ENCODE data around the gene TOGARAM2. TPM values are rescaled to one million over a fixed set of nuclear protein-coding genes. Genes with fewer than 3 reads are reported as not detected.

The TOGARAM2 gene
- total RNA-seq, 1 donor from 2014 or later, result 4.8 TPM

DNA sequence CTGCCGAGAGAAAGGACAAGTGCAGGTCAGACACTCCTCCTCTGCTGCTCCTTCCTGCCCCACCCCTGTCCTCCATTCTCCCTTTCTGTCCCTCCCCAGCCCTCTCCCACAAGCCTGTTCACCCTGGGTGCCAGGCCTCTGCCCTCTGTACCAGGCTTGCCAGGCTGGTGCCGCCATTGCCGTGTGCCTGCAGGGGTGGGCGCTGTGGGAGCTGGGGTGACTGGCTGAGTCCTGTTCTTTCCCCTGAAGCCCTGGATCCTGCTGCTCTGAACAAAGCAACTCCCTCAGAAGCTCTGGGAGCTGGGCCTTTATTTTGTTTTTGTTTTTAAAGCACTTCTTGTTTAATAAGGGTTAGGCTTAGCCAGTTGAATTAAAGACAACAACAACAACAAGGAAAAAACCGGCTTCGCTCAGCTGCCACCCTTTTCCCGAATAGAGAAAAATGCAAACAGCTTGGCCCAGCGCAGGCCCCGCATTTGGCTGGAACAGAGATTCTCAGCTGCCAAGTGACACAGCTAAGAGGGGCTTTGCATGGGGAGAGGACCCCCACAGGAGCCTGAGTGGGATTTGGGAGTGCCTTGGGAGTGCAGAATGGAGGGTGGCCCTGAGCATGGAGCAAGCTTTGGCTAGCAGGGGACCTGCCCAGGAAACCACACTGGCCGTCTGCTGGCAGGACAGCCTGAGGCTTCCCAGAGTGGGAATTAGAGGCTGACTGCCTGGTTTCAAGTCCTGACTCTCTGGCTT is 84.1 kb downstream of the TOGARAM2 start:
- Mint-ChIP-seq H3K9me3 (no peaks in the 10 kb centered on the region), H3K27me3 (no peaks in the 10 kb centered on the region), H3K27ac (no peak overlapping the region), H3K4me1 (peaks cover 3% of the 10 kb centered on the region), H3K4me3 (no peak overlapping the region), H3K36me3 (ENCODE audit: low read depth) (no peaks in the 10 kb centered on the region)
- intact Hi-C loops (cut with micrococcal nuclease), result no loop called here
- no peak for DNase-seq

DNA sequence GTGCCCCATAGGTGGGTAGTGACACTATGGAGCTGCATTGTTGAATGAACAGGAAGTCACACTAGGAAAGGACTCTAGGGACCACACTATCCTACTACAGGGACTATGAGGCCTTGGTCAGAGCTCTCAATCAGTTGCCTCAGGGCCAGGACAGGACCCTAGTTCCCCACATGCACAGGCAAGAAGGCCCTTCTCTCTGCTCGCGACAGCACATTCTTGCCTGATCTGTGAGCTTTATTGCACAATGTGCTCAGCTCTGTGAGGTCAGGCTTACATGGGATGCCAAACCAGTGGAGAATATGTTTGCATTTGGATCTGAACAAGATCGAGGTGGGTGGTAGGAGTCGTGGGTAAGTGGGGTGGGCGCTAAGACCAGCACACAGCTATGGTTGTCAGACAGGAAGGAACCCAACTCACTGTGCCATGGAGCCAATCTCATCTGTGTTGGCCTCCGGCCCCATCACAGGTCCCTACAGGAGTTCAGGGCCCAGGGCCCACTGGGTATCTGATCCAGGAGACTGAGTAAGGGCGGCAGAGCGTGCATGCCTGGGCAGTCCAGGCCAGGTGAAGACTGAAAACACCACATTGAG is 85.3 kb downstream of the TOGARAM2 start:
- intact Hi-C loops (cut with micrococcal nuclease), result no loop called here
- no peaks in the 10 kb centered on the region for H3K36me3 Mint-ChIP-seq (ENCODE audit: low read depth)
- H3K4me3 Mint-ChIP-seq, result no peak overlapping the region
- H3K27me3 Mint-ChIP-seq, result no peaks in the 10 kb centered on the region
- H3K27ac Mint-ChIP-seq, result no peak overlapping the region
- peaks cover 3% of the 10 kb centered on the region for H3K4me1 Mint-ChIP-seq
- no peaks in the 10 kb centered on the region for H3K9me3 Mint-ChIP-seq
- DNase-seq, result no peak

DNA sequence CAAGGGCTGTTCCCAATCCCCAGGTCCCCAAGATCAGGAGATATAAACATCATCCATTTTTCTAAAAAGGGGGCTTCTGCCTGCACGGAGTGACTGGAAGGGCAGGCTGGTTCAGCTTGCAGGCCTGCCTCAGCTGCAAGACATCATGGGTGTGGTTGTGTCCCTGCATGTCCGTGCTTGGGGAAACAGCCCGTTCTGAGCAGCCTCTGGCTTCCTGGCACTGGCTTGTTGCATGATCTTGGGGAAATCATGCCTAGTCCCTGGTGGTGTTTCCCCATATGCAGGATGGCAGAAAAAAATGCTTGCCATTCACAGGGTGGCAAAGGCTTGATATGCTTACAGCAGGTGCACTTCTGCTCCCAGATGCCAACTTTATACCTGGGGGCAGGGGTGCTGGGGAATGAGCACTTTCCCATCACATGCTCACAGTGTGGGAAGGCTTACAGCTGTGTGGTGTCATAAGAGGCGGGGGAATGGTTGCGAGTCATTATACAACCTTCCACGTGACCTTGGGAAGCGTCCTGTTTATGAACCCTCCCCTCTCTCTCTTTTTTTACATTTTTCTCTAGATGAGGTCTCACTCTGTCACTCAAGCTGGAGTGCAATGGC is 86.0 kb downstream of the TOGARAM2 start:
- DNase-seq, result no peak
- peaks cover 3% of the 10 kb centered on the region for H3K4me1 Mint-ChIP-seq
- H3K4me3 Mint-ChIP-seq, result no peak overlapping the region
- no peaks in the 10 kb centered on the region for H3K36me3 Mint-ChIP-seq (ENCODE audit: low read depth)
- H3K27me3 Mint-ChIP-seq, result no peaks in the 10 kb centered on the region
- H3K9me3 Mint-ChIP-seq, result no peaks in the 10 kb centered on the region
- intact Hi-C loops (cut with micrococcal nuclease), result no loop called here
- no peak overlapping the region for H3K27ac Mint-ChIP-seq

DNA sequence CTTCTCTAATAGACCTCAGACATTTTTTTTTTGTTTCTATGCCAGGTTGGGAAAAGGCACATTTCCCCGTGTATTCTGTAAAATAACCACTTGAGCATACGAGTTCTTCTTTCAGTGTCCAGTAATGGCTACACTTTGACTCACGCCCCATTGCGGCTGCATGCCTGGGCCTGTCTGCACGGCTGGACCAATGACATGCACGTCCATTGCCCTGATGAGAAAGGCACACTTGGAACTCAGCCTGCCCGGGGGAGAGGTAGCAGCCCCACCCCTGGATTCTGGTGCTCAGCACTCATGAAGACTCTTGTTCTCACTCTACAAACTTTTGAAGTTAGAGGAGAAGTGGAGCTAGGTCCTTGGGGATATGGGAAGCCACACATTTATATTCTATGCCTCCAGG is 87.4 kb downstream of the TOGARAM2 start:
- no peak for DNase-seq
- Mint-ChIP-seq H3K4me1 (peaks cover 3% of the 10 kb centered on the region), H3K27ac (no peak overlapping the region), H3K9me3 (no peaks in the 10 kb centered on the region), H3K27me3 (no peaks in the 10 kb centered on the region), H3K4me3 (no peak overlapping the region), H3K36me3 (ENCODE audit: low read depth) (no peaks in the 10 kb centered on the region)
- intact Hi-C loops (cut with micrococcal nuclease), result no loop called here

DNA sequence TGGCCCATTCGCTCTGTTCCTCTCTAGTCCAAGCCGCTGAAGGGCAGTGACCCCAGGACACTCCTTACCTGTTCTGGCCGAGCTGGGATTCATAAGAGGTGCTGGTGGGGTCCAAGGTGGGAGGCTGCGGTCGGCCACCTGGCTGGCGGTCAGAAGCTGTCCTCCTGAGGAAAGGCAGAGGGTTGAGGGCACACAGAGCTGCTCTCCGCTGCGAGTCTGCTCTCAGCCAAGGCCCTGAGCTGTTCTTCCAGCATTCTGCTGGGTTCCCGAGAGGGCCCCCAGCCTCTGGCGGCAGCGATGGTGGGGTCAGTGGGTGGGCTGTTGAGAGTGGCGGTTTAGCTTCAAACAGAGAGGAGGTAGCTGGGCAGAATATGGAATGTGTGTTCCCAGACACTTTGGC is 89.4 kb downstream of the TOGARAM2 start:
- H3K27ac Mint-ChIP-seq, result no peak overlapping the region
- H3K4me1 Mint-ChIP-seq, result peaks cover 3% of the 10 kb centered on the region
- no peaks in the 10 kb centered on the region for H3K36me3 Mint-ChIP-seq (ENCODE audit: low read depth)
- DNase-seq, result no peak
- intact Hi-C loops (cut with micrococcal nuclease), result no loop called here
- no peaks in the 10 kb centered on the region for H3K27me3 Mint-ChIP-seq
- H3K4me3 Mint-ChIP-seq, result no peak overlapping the region
- H3K9me3 Mint-ChIP-seq, result no peaks in the 10 kb centered on the region

DNA sequence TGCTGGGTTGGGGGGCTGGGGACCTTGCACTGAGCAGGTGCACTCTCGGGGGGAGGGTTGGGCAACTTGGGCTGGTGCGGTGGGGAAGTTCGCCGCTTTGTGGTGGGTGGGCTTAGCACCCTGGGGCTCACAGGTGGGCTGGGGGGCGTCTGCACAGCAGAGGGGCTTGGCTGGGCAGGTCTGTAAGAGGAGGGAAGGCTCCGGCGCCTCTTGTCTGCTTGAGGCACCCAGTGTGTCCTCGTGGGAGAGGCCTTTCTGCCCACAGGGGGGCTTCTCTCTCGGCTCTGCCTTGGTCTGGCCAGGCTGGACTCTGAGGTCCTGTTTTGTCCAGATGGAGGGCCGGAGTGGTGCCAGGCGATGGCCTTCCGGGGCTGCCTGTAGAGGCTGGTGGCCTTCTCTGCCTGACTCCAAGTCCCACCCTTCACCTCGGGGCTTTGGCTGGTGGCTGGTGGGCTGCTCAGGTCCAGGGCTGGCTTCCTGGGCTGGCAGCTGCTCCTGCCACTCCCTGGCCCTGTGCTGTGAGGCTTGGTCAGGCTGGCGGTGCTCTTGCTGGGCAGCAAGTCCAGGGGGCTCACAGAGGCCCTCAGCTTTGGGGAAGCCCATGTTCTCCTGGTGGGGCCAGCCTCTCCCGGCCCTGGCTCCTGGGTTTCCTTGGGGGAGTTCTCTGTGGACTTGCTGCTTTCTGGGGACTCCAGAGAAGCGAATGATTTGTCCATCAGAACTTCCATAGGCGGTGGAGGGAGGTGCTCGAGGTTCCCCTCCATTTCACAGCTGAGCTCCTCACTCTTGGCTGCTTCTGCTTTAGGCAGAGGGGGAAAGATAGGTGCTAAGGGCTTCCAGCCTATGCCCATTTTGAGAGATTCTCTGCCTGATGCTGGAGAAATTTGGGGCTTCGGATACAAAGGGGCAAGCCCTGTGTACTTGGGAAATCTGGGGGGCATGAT is 90.2 kb downstream of the TOGARAM2 start:
- no peak overlapping the region for H3K4me3 Mint-ChIP-seq
- no peak for DNase-seq
- H3K27ac Mint-ChIP-seq, result no peak overlapping the region
- H3K36me3 Mint-ChIP-seq (ENCODE audit: low read depth), result no peaks in the 10 kb centered on the region
- intact Hi-C loops (cut with micrococcal nuclease), result no loop called here
- H3K9me3 Mint-ChIP-seq, result no peaks in the 10 kb centered on the region
- peaks cover 3% of the 10 kb centered on the region for H3K4me1 Mint-ChIP-seq
- H3K27me3 Mint-ChIP-seq, result no peaks in the 10 kb centered on the region

DNA sequence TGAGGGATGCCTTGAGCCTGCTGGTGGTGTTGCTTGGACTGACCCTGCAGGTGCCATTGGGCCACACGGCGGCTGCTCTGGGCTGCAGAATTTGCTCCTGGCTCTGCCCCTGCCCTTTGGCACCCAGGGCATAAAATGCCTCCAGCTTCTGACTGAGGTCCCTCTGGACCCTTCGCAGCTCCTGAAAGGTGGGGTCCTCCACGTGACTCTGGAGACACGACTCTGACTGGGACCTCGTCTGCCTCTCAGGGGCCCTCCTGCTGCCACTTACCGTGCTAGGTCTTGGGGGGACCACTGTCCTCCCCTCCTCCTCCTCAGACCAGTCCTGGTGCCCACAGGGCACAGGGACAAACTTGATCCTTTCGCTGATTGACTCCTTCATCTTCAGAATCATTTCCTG is 91.2 kb downstream of the TOGARAM2 start:
- Mint-ChIP-seq H3K27me3 (no peaks in the 10 kb centered on the region), H3K36me3 (ENCODE audit: low read depth) (no peaks in the 10 kb centered on the region), H3K4me1 (no peaks in the 10 kb centered on the region), H3K27ac (no peak overlapping the region), H3K4me3 (no peak overlapping the region), H3K9me3 (no peaks in the 10 kb centered on the region)
- intact Hi-C loops (cut with micrococcal nuclease), result no loop called here
- no peak for DNase-seq

DNA sequence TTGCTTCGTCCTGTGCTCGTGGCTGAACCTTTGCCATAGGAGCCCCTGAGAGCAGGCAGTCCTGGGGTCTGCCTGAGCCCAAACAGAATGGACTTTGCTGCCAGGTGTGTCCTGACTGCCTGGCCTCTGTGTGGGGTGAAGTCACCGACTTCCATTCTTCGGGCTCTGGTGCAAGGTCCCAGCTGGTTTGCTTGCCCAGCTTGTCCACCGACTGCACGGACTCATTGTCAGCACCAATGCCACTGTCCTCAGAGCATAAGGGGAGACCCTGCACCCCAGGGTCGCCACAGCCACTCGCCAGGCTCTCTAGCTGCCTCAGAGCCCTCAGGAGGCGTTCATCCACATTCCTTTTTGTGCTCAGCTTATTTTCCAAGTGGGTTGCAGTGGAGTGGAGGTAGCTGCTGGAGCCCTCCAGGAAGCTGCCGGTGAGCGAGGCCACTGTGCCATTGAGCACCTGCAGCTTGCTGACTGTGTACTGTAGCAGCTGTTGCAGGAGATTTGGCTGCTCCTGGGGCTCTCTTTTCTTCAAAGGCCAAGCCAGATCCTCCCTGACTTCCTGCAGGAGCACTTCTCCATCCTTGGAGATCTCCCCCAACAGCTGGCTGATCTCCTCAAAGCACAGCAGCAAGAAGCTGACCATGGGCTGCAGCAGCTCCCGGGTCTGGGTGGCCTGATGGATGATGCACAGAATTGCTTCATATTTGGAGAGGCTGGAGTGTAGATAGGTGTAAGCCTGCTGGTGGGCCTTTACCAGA is 92.0 kb downstream of the TOGARAM2 start:
- no peaks in the 10 kb centered on the region for H3K36me3 Mint-ChIP-seq (ENCODE audit: low read depth)
- no peak for DNase-seq
- H3K27ac Mint-ChIP-seq, result no peak overlapping the region
- intact Hi-C loops (cut with micrococcal nuclease), result no loop called here
- no peaks in the 10 kb centered on the region for H3K4me1 Mint-ChIP-seq
- no peak overlapping the region for H3K4me3 Mint-ChIP-seq
- no peaks in the 10 kb centered on the region for H3K9me3 Mint-ChIP-seq
- no peaks in the 10 kb centered on the region for H3K27me3 Mint-ChIP-seq

DNA sequence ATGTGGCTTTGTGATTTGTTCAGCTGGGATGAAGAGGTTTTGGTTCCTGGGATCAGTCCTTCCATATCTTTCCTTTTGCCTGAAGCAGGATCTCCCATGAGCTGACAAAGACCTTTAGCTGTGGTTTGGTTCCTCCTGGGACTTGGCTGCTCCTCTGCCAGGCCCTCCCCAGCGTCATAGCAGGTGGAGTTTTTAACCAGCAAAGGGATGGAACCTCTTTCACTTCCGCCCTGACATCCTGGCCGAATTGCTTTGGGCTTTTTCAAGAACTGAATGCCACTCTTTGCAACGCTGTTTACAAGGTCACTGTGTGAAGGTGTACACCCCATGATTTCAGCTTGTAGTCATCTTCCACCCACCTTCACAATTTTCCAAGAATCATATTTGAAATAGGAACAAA is 92.8 kb downstream of the TOGARAM2 start:
- Mint-ChIP-seq H3K36me3 (ENCODE audit: low read depth) (no peaks in the 10 kb centered on the region), H3K27me3 (no peaks in the 10 kb centered on the region), H3K4me3 (no peak overlapping the region), H3K9me3 (no peaks in the 10 kb centered on the region), H3K4me1 (no peaks in the 10 kb centered on the region), H3K27ac (no peak overlapping the region)
- DNase-seq, result no peak
- intact Hi-C loops (cut with micrococcal nuclease), result no loop called here

DNA sequence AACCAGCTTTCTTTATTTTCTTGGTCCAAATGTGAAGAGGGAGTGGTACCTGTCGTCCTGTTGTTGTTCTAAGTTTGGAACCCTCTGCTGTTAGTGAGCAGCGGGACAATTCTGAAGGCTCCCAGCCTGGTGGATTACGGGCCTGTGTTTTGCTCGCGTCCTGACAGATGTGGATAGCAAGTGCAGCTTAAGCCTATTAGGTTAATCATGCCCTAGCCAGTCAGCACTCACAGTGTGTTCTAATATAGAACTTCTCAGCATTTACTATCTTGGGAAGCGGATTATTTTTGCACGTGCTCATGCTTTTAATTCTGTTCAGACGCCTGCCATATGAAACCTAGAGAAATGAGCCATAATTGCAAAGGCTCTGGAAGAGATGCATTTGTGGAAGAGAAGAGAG is 93.3 kb downstream of the TOGARAM2 start, which contains the start of gene PCARE:
TSS of gene PCARE (minus strand) at position 113 of the 400 bp plus-strand sequence. CDS start 262 bp downstream, outside the sequence.
- intact Hi-C loops (cut with micrococcal nuclease), result no loop called here
- Mint-ChIP-seq H3K36me3 (ENCODE audit: low read depth) (no peaks in the 10 kb centered on the region), H3K27me3 (no peaks in the 10 kb centered on the region), H3K4me1 (no peaks in the 10 kb centered on the region), H3K9me3 (no peaks in the 10 kb centered on the region), H3K4me3 (no peak within 1 kb of the TSS), H3K27ac (no peak within 1 kb of the TSS)
- DNase-seq, result no peak

DNA sequence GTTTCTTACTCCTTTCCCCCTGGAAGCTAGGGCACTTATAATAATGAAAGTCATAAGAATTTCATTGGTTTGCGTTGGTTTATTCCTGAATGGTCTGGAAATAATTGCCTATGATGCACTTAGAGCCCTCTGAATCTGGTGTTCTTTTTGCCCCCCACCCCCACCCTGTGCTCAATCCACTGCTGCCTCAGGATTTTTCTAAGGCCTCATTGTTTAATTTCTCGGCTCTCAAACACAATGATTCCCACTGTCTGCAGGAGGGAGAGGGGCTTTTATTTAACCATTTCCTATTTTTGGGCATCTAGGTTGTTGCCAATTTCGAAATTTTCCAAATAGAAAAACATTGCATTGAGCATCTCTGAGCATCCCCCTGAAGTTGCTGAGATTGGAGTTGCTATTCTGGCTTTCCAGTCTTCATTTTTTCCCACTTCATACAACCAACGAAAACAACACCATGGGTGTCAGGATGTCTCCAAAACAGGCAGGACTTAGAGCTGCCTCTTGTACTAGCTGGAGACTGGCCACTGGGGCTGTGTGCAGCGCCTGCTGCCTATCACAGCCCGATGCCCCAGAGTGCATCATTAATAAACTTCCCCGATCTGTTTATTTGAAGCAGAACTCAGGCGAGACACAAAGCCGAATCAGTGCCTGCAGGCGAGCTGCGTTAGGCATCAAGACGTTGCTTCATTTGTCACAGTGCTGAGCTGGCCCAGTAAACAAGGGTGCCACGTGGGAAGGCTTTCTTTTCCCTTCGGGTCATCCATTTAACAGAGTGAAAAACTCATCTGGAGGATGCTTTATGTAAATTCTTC is 95.0 kb downstream of the TOGARAM2 start:
- intact Hi-C loops (cut with micrococcal nuclease), result no loop called here
- Mint-ChIP-seq H3K27ac (no peak overlapping the region), H3K36me3 (ENCODE audit: low read depth) (no peaks in the 10 kb centered on the region), H3K9me3 (no peaks in the 10 kb centered on the region), H3K4me1 (no peaks in the 10 kb centered on the region), H3K27me3 (no peaks in the 10 kb centered on the region), H3K4me3 (no peak overlapping the region)
- no peak for DNase-seq

DNA sequence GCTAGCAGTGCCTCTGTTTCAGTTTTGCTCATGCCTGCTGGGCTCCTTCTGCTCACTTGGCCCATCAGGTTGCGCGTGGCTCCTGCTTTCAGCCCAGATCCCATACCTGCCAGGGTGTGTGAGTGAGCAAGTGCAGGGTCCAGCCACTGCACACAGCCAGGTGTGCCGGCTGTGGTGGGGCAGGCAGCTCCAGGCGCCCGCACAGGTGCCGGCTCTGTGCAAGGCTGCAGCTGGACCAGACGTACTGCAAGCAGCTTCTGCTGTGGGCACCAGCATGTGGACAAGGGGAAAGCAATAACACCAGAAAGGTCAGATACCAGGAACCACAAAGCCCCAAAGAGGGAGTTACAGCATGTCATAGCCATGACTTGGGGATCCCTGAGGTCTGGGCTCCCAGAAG is 98.8 kb downstream of the TOGARAM2 start:
- H3K27ac Mint-ChIP-seq, result no peak overlapping the region
- no peak for DNase-seq
- no peaks in the 10 kb centered on the region for H3K9me3 Mint-ChIP-seq
- no peak overlapping the region for H3K4me3 Mint-ChIP-seq
- intact Hi-C loops (cut with micrococcal nuclease), result no loop called here
- no peaks in the 10 kb centered on the region for H3K36me3 Mint-ChIP-seq (ENCODE audit: low read depth)
- H3K27me3 Mint-ChIP-seq, result no peaks in the 10 kb centered on the region
- no peaks in the 10 kb centered on the region for H3K4me1 Mint-ChIP-seq

Measured in activated CD4-positive, alpha-beta T cell treated with anti-CD3 and anti-CD28 coated beads, Interleukin-2, amount 10 ng/mL, durations not matched to agents 24 days and 14 days (primary cell).